ENCODE measurements around the gene ITGA2B.

DNA sequence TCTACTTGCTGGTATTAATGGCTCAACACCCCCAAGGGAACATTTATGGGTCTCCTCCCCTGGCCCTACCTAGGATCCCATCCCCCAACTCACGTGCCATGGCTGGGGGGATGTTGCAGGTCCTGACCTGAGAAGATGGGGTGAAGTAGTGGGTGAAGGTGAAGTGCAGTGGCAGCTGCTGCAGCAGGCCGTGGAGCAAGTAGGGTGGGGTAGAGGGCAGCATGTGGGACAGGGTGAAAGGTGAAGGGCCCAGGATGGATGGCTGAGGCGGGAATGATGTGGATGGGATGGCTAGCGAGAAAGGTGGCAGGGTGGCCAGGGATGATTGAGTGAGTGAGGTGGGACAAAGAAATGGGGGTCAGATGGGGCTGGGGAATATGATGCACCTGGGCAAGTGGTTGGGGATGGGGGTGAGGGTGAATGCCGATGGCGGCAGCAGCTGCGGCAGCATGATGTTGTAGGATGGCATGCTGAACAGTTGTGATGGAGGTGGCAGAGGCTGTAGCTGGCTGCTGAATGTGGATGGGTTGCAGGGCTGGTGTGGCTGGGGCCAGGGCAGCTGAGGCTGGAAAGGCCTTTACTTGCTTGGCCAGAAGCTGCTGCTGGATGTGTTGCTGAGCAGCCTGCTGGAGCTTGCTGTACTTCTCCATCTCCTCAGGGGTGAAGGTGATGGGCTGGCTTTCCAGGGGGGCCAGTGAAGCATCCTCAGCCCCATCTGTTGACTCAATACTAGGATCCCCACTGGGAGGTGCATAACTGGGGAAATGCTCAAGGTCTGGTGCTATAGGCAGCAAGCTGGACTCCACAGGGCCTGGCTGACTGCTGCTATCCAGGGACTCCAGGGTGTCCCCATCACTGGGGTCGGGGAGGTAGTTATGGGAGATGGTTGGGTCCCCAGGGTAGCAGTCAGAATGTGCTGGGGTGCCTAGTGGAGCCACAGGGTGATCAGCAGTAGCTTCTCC lies 8.3 kb upstream of the ITGA2B start:
- TF ChIP-seq, protein P1, sequence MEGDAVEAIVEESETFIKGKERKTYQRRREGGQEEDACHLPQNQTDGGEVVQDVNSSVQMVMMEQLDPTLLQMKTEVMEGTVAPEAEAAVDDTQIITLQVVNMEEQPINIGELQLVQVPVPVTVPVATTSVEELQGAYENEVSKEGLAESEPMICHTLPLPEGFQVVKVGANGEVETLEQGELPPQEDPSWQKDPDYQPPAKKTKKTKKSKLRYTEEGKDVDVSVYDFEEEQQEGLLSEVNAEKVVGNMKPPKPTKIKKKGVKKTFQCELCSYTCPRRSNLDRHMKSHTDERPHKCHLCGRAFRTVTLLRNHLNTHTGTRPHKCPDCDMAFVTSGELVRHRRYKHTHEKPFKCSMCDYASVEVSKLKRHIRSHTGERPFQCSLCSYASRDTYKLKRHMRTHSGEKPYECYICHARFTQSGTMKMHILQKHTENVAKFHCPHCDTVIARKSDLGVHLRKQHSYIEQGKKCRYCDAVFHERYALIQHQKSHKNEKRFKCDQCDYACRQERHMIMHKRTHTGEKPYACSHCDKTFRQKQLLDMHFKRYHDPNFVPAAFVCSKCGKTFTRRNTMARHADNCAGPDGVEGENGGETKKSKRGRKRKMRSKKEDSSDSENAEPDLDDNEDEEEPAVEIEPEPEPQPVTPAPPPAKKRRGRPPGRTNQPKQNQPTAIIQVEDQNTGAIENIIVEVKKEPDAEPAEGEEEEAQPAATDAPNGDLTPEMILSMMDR (conservative IDR thresholded peaks at IDR 0.05 in 1 of 2, IDR thresholded peaks at IDR 0.05 in 1 of 2; ENCODE audit: extremely low read depth in 1 of 2, insufficient read depth in 1 of 2, low read depth in 1 of 2, low read length in 2 of 2) = no peak
- TF ChIP-seq EZH2 (IDR thresholded peaks at IDR 0.05; ENCODE audit: borderline replicate concordance, low read length) = no peak
